Right cardiac atrium (tissue), 5 donors: ENCODE measurements around the gene ZNF581. TPM values are rescaled to one million over a fixed set of nuclear protein-coding genes. Genes with fewer than 3 reads are reported as not detected.

Experiments
- ATAC-seq, 2 donors: fragments of 200-7000 bp; cut with Tn5 transposase; one replicate each; pipeline versions ENCODE4 v1.8.0 to v1.9.1; 2020; ENCODE audit warnings: moderate library complexity in 2 of 2, mild to moderate bottlenecking in 1 of 2
- DNase-seq, 3 donors: peaks; one replicate each; pipeline ENCODE4 v3.0.0-alpha.2; 2020
- H3K27ac ChIP-seq: one replicate; pipeline ENCODE4 v1.5.1; 2013; ENCODE audit warnings: mild to moderate bottlenecking, low read length, control low read depth, moderate library complexity
- H3K27me3 ChIP-seq: one replicate; pipeline ENCODE4 v1.6.1; 2013; ENCODE audit not compliant: control insufficient read depth, insufficient read depth
- H3K4me1 ChIP-seq: one replicate; pipeline ENCODE4 v1.6.1; 2013; ENCODE audit warnings: low read length; ENCODE audit not compliant: control insufficient read depth, insufficient read depth
- H3K4me3 ChIP-seq: one replicate; pipeline ENCODE4 v1.5.1; 2013; ENCODE audit warnings: low read length, control low read depth
- H3K9me3 ChIP-seq: one replicate; pipeline ENCODE4 v1.6.1; 2013; ENCODE audit warnings: low read length; ENCODE audit not compliant: control insufficient read depth
- WGBS: extraction: QIAGEN DNeasy Blood & Tissue Kit; methylation state at CpG from one replicate; pipeline ENCODE4 v1.1.7; 2013; 5-methylcytosine and 5-hydroxymethylcytosine counted together
- intact Hi-C, 4 donors: fragments of 100-400 bp; cut with DNase I; formaldehyde crosslinking; loops; one replicate each; pipeline versions ENCODE4 v1.11.0 to v1.14.0; 2022 to 2023
- polyA plus RNA-seq: library from polyadenylated mRNA; stranded (reverse); fragments of 200-250 nt; gene quantifications from one replicate; pipeline ENCODE4 v1.2.3, GENCODE V29; 2013
- total RNA-seq, 4 donors: library from RNA; stranded (reverse); fragmentation: NEBNext Ultra II Directional; extraction: Animal tissue kit (Norgen Biotek cat#: 25700); gene quantifications; one replicate each; pipeline ENCODE4 v1.2.1, GENCODE V29; 2021
- donor health status: healthy with polysubstance abuse.
- donor health status: DM: no; HTN: yes; CAD: no.
- donor health status: DM: no; HTN: no; CAD: no.
- donor health status: DM: no; HTN: yes; CAD: no; lungs with severe emphysema.
- donor health status: DM: yes; HTN: yes; CAD: no.

The ZNF581 gene
- total and polyA plus RNA-seq, 5 donors: 6.3 to 12.5 (median 9.2) TPM

DNA sequence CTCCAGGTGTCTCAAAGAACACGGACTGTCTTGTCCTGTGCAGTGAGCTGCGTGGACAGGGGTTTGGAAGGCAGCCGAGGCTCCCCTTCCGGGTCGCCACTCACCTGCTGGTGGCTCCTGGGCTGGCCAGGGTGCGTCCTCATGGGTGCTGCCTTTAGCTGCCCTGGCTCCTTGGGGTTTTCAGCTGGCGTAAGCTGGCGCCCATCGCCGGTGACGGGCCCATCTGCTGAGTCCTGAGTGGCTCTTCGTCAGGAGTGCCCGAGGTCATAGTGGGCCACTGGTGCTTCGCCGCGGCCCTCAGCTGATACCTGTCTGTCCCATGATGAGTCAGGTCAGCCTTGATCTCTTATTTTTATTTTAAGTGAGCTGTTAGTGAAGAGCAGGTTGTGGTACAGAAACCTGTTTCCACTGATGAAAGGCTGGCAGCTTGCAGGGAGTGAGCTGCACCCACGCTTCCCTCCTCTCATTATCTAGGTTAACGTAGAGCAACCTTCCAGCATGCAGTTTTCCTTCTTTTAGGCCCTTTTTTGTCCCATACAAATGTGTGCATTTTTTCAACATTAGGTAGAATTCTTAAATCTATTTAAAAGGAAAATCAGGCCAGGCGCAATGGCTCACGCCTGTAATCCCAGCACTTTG is 50.0 kb downstream of the ZNF581 start:
- intact Hi-C loops: no loop called here
- no peak for ATAC-seq
- no peaks in the 10 kb centered on the region for H3K27me3 ChIP-seq
- no peaks in the 10 kb centered on the region for H3K4me1 ChIP-seq
- DNase-seq: peak in 1 of 3 donors; percentile 55
- H3K4me3 ChIP-seq: no peak overlapping the region
- no peak overlapping the region for H3K27ac ChIP-seq
- 94% methylated on average over 20 of the region's 20 CpGs for WGBS
- H3K9me3 ChIP-seq: no peaks in the 10 kb centered on the region

DNA sequence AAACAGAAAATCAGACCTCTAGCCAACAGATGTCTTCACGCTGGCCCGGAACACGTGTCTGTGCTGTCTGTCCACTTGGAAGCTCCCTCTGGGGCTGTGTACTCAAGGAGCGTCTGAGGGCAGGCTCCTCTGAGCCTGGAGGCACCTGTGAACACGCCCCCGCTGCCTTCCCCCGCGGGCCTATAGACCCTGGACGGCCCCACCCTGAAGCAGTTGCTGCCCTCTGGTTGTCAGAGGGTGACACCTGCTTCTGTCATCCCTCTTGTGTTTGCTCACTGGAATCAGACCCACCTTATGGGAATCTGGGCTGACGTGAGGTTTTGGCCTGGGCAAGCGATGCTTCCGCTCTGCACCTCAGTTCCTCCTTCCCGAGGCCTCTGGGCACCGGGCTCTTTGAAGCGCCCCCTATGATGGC is 50.8 kb downstream of the ZNF581 start:
- ATAC-seq: no peak
- no peaks in the 10 kb centered on the region for H3K27me3 ChIP-seq
- no peak overlapping the region for H3K27ac ChIP-seq
- DNase-seq: no peak
- no peak overlapping the region for H3K4me3 ChIP-seq
- intact Hi-C loops: no loop called here
- WGBS: 88% methylated on average over 15 of the region's 15 CpGs
- no peaks in the 10 kb centered on the region for H3K9me3 ChIP-seq
- no peaks in the 10 kb centered on the region for H3K4me1 ChIP-seq

GRCh38 chr19:55694656-55695491 is 51.4 kb downstream of the ZNF581 start:
- WGBS: 91% methylated on average over 37 of the region's 37 CpGs

More at GRCh38 chr19:55694656-55695491, 51.4 kb downstream of the ZNF581 start:
- Histone ChIP-seq H3K27ac (no peak overlapping the region), H3K9me3 (no peaks in the 10 kb centered on the region), H3K27me3 (no peaks in the 10 kb centered on the region), H3K4me3 (no peak overlapping the region), H3K4me1 (no peaks in the 10 kb centered on the region)
- DNase-seq: no peak
- ATAC-seq: no peak
- intact Hi-C loops: no loop called here

Other genes starting within 250 kb of the ZNF581 start
- 10 to 100 TPM; 21.0 to 32.7 (median 27.8) TPM for gene UBE2S, start 235.9 kb upstream of the ZNF581 start, total RNA-seq
- gene UBE2S, start 235.9 kb upstream of the ZNF581 start, polyA plus RNA-seq: 12.2 TPM
- not detected for gene SHISA7, start 200.3 kb upstream of the ZNF581 start, total RNA-seq
- gene SHISA7, start 200.3 kb upstream of the ZNF581 start, polyA plus RNA-seq: 0.05 TPM
- 10 to 100 TPM; 49.6 to 73.9 (median 62.0) TPM for gene ISOC2, start 182.0 kb upstream of the ZNF581 start, total RNA-seq
- gene ISOC2, start 182.0 kb upstream of the ZNF581 start, polyA plus RNA-seq: 111 TPM
- gene C19orf85, start 178.9 kb upstream of the ZNF581 start, total RNA-seq: not detected
- gene C19orf85, start 178.9 kb upstream of the ZNF581 start, polyA plus RNA-seq: not detected
- 1 to 10 TPM; 5.6 to 8.1 (median 6.7) TPM for gene ZNF628, start 167.0 kb upstream of the ZNF581 start, total RNA-seq
- 7.7 TPM for gene ZNF628, start 167.0 kb upstream of the ZNF581 start, polyA plus RNA-seq
- 10 to 100 TPM; 13.6 to 20.8 (median 15.0) TPM for gene NAT14, start 158.5 kb upstream of the ZNF581 start, total RNA-seq
- gene NAT14, start 158.5 kb upstream of the ZNF581 start, polyA plus RNA-seq: 15.8 TPM
- gene SSC5D, start 155.2 kb upstream of the ZNF581 start, total RNA-seq: 10 to 100 TPM in 1 of 4 donors, 1 to 10 TPM in 3; 6.8 to 10.2 (median 8.1) TPM
- 4.4 TPM for gene SSC5D, start 155.2 kb upstream of the ZNF581 start, polyA plus RNA-seq
- 100 to 1,000 TPM; 205 to 239 (median 209) TPM for gene SBK2, start 106.5 kb upstream of the ZNF581 start, total RNA-seq
- gene SBK2, start 106.5 kb upstream of the ZNF581 start, polyA plus RNA-seq: 228 TPM
- gene SBK3, start 98.1 kb upstream of the ZNF581 start, total RNA-seq: 100 to 1,000 TPM in 2 of 4 donors, 10 to 100 TPM in 2; 80.3 to 211 (median 109) TPM
- gene SBK3, start 98.1 kb upstream of the ZNF581 start, polyA plus RNA-seq: 103 TPM
- gene ZNF579, start 62.8 kb upstream of the ZNF581 start, total RNA-seq: 10 to 100 TPM; 12.4 to 15.5 (median 14.2) TPM
- gene ZNF579, start 62.8 kb upstream of the ZNF581 start, polyA plus RNA-seq: 10.2 TPM
- 10 to 100 TPM; 17.5 to 20.0 (median 18.4) TPM for gene FIZ1, start 44.1 kb upstream of the ZNF581 start, total RNA-seq
- gene FIZ1, start 44.1 kb upstream of the ZNF581 start, polyA plus RNA-seq: 16.3 TPM
- 10 to 100 TPM; 11.4 to 18.5 (median 17.5) TPM for gene ZNF524, start 43.4 kb upstream of the ZNF581 start, total RNA-seq
- 27.1 TPM for gene ZNF524, start 43.4 kb upstream of the ZNF581 start, polyA plus RNA-seq
- 10 to 100 TPM; 19.4 to 20.8 (median 20.2) TPM for gene ZNF865, start 38.0 kb upstream of the ZNF581 start, total RNA-seq
- 17.2 TPM for gene ZNF865, start 38.0 kb upstream of the ZNF581 start, polyA plus RNA-seq
- gene ZNF784, start 19.1 kb upstream of the ZNF581 start, total RNA-seq: 10 to 100 TPM; 11.5 to 16.3 (median 13.3) TPM
- gene ZNF784, start 19.1 kb upstream of the ZNF581 start, polyA plus RNA-seq: 13.0 TPM
- 10 to 100 TPM; 23.7 to 32.0 (median 28.9) TPM for gene ZNF580, start 2.6 kb upstream of the ZNF581 start, total RNA-seq
- gene ZNF580, start 2.6 kb upstream of the ZNF581 start, polyA plus RNA-seq: 18.7 TPM
- 10 to 100 TPM; 23.6 to 26.6 (median 24.3) TPM for gene CCDC106, start 4.6 kb downstream of the ZNF581 start, total RNA-seq
- gene CCDC106, start 4.6 kb downstream of the ZNF581 start, polyA plus RNA-seq: 30.4 TPM
- gene U2AF2, start 11.4 kb downstream of the ZNF581 start, total RNA-seq: 100 to 1,000 TPM in 1 of 4 donors, 10 to 100 TPM in 3; 87.5 to 101 (median 90.4) TPM
- gene U2AF2, start 11.4 kb downstream of the ZNF581 start, polyA plus RNA-seq: 76.0 TPM
- 100 to 1,000 TPM; 175 to 232 (median 208) TPM for gene EPN1, start 31.6 kb downstream of the ZNF581 start, total RNA-seq
- gene EPN1, start 31.6 kb downstream of the ZNF581 start, polyA plus RNA-seq: 187 TPM
- gene NLRP9, start 94.8 kb downstream of the ZNF581 start, total RNA-seq: not detected
- gene NLRP9, start 94.8 kb downstream of the ZNF581 start, polyA plus RNA-seq: not detected
- not detected for gene RFPL4A, start 115.4 kb downstream of the ZNF581 start, total RNA-seq
- gene RFPL4A, start 115.4 kb downstream of the ZNF581 start, polyA plus RNA-seq: not detected
- gene RFPL4AL1, start 125.5 kb downstream of the ZNF581 start, total RNA-seq: not detected
- gene RFPL4AL1, start 125.5 kb downstream of the ZNF581 start, polyA plus RNA-seq: not detected
- not detected for gene NLRP11, start 188.3 kb downstream of the ZNF581 start, total RNA-seq
- gene NLRP11, start 188.3 kb downstream of the ZNF581 start, polyA plus RNA-seq: not detected
- not detected for gene NLRP4, start 192.9 kb downstream of the ZNF581 start, total RNA-seq
- not detected for gene NLRP4, start 192.9 kb downstream of the ZNF581 start, polyA plus RNA-seq